ENCODE results near the gene CCDC57.
"Not testable (repeated sequence)": the region's sequence is repeated elsewhere in the genome, so short reads cannot be mapped to it uniquely, and the experiment has no call there.

The CCDC57 gene

DNA sequence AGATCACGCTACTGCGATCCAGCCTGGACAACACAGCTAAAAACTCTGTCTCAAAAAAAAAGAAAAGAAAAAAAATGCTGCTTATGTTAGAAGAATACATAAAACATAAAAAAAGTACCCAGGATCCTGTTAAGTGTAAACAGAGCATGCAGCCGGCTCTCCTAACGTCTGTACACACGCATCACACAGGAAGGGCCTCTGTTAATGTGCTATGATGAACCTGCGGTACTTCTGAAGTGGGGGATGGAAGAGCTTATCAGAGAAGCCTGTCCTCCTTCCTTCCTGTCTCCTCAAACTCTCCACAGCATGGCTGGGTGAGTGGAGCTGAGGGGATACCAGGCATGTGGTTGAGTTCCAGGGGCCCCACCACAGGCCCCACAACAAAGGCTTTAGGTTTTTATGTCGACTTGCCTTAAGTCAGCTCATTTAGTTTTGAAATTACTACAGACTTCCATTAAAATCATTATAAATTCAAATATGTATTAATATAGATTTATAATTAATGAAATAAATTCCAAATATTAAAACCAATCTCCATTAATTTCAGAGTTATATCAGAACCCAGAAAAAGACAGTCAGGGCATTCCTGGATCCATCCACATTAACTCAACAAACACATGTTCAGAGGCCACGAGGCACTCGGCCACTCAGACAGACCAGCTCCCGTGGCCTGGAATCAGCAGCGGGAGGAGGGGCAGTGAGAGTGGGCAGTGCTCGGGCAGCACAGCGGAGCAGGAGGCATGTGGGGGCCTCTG, 11.7 kb downstream of the CCDC57 start:
- DNase-seq: peak; percentile 84

DNA sequence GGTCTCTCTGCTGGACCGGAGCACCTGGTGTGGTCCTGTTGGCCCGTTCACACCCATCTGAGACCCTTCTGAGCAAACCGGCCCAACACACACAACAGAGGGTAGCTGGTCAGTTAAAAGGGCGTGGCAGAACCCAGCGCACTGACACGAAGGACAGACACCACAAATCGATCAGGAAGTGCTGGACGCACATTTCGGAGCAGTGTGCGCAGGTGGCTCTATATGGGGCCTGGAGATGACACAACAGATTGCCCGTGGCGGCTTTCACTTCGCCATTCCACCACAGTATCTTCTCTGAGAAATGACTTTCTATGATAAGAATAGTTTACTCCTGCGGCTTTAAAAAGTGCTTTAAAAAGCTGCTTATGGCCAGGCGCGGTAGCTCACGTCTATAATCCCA, 12.5 kb downstream of the CCDC57 start:
- DNase-seq: no peak

DNA sequence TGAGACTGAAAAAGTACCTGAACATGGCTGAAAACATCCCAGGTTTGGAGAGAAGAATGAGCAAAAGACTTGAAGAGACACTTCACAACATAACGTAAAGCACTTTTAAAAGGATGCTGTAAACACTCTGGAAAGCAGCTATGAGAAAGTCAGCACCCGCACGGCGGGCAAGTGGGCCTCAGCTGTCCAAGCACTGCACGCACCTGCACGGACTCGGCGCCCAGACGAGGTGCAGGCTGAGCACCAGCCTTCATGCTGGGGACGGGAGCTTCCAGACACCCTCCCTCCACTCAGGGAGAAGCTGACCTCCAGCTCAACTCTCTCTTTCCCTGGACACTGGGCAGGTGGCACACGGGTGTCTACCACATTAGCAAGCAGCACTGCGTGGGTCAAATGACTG, 13.1 kb downstream of the CCDC57 start:
- no peak for DNase-seq

DNA sequence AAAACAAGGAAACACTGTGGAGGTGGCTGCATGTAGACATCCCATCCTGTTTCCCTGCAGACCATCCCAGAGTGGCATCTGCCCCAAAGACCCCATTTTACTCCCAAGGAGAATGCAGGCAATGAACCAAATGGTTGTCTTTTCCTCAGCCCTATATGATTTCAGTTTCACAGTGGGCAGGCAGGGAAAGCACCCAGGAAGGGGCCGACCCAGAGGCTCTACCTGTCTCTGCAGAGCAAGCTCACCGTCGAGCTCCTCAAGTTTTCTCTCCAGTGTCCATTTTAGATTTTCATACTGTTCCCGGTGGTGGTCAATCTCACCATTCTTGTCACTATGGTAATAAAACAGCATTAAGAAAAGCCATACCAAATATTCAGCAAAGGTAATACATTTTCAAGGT, 14.6 kb downstream of the CCDC57 start:
- DNase-seq: no peak

DNA sequence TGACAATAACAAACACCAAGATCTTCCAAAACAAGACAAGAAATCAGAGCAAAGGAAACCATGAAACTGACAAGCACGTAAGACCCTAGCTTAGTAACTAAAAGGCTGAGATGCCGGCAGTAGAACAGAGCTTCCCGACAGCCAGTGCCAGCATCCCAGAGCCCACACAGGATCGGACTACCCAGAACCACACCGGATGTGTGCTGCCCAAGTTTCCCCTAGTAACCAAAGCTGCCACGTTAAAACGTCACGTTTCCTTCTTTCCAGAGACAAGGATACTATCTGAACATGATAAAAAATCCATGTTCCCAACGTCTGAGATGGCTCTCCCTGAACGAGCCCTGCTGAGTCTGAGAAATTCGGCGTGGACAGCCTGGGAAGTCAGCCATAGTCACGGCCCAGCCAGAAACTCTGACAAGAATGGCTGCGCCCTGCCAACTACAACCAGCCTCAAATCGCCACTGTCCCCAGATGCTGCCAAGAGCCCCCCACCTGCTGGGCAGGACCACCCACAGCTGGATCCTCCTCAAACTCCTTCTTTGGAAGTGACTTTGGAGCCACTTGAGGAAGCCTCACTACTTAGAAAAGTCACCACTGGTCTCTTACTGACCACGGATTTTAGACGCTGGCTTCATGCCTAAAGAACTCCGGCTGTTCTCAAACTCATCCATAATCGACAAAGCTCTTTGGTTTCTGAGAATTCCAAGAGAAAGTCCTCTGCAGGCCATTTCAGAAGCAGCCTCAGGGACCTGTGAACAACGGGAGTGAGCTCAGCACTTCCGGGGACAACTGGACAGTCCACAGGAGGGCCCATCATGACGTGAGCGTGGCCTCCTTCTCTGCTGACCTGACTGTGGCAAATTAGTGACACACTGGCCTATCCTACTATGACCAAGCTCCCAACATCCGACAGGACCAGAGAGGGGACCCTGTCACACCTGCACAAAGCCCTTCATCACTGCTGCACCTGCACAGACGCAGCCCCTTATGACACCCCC, 16.7 kb downstream of the CCDC57 start:
- DNase-seq: no peak

DNA sequence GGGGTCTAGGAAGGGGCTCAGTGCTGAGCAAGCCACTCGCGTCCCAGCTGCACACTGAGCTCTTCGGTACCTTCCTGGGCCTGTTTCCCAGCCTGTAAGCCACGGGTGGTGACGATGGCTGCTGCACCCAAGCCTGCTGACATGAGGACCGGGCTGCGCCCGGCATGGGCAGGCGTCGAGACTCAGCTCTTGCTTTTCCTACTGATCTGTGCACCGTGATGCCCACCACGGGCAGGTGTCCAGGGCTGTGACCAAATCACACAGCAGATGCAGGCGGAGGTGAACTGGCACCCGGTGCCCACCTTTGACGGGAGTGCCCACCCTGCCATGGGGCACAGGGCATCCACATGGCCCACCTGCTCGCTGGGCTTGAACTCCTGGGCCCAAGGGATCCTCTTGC, 17.9 kb downstream of the CCDC57 start:
- DNase-seq: no peak

DNA sequence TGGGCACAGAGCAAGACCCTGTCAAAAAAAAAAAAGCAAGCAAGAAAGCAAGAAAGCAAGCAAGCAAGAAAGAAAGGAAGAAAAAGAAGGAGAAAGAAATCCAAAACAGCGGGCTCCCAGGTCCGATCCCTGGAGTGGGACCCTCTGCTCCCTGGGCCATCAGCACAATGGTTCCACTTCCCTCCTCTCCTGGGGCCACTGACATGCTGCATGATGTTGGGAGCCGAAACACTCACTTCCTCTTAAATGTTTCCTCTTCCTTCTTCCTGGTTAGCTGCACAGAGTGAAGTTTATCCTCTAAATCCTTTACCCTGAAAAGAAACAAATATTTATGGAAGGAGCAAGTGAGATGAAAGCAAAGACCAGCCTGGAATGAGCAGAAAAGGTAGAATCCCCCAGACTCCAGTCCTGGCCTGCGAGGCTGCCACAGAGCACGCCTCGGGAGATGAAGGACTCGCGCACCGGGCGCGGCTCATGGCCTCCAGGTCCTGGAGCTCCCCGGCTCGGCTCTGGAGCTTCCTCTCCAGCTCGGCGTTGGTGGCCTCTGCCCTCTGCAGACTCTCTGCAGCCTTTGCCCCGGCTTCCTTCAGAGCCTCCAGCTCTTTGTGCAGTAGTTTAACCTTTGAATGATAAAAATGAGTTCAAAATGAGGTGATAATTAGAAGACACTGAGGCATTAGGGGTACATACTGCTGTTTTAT, 19.0 kb downstream of the CCDC57 start:
- no peak for DNase-seq

DNA sequence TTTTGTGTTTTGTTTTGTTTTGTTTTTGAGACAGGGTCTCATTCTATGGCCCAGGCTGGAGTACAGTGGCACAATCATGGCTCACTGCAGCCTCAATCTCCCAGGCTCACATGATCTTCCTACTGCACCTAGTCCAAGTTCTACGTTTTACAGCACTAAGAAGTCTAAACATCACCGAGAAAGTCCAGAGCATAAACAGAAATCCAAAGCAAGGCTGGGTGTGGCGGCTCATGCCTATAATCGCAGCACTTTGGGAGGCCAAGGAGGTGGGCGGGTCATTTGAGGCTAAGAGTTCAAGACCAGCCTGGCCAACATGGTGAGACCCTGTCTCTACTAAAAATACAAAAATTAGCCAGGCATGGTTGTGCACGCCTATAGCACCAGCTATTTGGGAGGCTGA, 19.6 kb downstream of the CCDC57 start:
- not testable (repeated sequence) for DNase-seq

DNA sequence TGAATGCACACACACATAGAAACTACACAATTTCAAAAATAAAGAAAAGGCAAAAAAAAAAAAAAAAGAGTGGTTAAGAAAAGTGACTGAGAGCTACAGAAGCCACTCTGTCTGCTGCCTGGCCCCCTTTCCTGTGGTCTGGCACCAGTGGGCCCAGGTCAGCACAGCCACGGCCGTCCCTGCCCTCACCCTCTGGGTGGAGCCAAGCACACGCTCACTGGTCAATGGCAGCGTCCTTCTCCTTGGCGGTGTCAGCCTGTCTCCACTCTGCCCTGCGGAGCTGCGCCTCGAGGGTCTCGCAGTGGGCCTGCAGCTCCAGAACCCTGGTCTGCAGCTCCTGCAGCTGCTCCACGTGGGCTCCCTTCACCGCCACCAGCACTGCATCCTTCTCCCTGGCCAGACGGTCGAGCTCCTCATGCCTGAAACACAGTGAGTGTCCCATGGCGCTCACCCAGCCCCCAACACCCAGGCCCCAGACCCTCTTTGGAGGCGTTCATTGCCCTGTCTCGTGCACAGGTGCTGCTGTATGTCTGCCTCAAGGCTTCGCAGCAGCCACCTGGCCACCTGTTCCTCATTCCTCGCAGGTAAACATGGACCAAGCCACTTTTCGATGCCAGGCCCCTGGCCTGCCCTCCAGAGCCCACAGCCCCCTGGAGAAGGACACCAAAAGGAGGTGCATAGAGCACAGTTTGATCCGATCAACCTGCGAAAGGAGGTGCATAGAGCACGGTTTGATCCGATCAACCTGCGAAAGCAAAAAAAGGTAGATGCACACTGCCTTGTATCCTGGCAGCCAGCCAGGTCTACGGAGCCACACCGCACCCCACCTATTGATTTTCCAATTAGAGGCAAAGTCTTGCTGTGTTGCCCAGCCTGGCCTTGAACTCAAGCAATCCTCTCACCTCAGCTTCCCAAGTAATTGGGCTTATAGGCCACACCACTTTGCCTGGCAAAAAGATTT, 24.4 kb downstream of the CCDC57 start:
- DNase-seq: no peak

DNA sequence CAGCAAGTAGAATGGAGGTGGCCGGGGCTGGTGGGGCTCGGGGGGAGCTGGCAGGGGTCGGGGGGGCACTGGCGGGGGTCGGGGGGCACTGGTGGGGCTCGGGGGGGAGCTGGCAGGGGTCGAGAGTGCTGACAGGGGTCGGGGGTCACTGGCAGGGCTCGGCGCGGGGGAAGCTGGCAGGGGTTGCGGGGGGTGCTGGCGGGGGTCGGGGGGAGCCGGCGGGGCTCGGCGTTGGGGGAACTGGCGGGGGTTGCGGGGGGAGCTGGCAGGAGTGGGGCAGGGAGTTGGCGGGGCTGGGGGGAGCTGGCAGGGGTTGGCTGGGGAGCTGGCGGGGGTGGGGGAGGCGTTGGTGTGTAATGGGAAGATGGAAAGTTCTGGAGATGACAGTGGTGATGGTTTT, 25.1 kb downstream of the CCDC57 start:
- DNase-seq: no peak

DNA sequence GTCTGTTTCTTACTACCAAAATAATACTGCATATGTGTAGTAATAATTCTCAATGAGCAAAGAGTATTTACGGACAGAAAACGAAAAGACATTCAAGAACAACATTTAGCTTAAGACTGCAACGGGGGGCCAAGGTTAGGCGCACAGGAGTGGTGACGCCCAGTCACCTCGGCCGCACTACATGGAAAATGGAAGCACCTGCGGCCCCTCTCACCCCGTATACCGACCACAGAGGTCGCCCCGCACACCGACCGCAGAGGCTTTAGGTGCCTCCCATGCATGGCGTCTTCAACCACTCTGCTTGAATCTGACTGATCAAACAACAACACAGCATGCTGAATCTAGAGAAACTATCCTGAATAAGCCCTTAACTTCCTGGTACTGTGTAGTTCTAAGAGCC, 26.4 kb downstream of the CCDC57 start:
- DNase-seq: no peak

DNA sequence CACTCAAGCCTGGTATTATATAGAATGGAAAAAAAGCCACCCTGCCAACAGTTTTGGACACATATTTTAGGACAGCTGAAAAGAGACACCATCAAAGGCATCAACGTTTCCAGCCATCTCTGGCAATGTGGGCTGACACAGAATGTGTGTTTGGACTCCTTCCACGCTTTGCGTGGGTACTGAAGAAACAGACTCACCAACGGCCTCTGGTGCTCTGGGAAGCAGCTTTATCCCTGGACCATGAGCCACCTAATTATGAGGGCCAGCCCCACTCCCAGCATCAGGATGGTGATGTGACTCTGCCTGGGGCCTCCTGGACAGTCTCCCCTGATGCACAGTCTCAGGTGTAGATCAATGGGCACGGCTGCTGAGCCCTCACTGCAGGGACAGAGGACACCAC, 27.9 kb downstream of the CCDC57 start:
- DNase-seq: no peak

DNA sequence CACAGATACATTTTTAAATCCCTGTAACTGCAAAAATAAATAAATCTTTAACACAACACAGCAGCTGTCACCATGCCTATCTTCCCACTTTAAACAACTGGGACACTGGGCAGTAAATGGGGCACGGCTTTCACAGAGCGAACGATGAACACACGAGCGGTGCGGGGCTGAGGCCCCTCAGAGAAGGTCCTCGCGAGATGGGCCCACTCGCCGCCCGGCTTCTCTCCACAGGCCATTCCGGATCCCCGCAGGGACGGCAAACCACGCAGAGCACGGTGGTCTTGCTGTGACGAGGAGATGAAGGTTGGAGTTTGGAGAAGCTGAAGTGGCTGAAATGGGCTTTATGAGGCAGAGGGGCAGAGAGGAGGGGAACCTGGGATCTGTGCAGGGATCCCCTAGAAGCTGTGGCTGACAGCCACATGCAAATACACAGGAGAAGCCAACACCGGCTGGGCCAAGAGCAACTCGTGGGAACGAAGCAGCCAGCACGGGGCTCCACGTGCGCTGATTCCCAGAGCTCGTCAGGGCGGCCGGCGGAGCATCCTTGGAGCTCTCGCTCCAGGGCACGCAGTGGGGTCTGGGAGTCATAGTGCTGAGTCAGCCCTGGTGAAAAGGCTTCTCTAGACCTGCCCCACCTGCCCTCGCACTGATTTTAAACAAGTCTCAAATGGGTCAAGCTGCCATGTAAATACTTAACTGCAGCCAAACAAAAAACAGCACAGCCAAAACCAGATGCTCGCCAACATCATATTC, 31.7 kb downstream of the CCDC57 start:
- DNase-seq: no peak

DNA sequence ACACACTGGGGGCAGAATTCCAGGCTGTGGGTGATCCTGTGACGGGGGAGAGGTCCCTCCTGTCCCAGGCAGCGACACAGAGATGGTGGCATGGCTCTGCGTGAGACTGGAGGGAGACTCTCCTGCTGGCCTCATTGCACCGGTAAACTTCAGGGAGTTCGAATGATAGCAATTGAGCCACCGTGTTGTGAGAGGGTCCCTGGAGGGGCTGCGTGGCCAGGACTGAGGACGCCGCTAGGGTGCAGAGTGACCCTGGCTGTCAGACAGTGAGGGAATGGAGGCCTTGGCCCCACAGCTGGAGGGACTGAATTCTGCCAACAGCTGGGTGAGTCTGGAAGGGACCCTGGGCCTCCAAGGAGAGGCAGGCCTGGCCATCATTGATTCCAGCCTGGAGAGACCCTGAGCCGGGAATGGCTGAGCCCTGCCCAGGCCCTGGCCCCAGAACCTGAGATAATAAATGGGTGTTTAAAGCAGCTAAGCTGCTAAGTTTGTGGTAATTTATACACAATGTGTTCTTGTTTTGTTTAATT, 32.6 kb downstream of the CCDC57 start:
- no peak for DNase-seq

DNA sequence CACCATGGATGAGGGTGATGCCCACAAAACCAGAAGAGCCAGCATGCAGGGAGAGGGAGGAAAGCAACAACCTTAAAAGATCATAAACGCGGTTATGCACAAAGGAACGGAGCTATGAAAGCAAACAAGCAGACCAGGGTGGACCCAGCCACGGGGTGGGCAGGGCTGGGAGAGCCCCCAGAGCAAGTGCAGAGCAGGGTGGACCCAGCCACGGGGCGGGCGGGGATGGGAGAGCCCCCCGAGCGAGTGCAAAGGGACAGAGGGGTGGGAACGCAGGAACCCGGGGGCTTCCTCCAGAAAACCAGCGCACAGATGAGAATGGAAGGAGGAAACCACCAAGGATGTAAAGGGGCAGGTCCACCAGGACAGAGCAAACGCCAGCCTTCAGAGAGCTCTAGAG, 33.2 kb downstream of the CCDC57 start:
- DNase-seq: no peak

DNA sequence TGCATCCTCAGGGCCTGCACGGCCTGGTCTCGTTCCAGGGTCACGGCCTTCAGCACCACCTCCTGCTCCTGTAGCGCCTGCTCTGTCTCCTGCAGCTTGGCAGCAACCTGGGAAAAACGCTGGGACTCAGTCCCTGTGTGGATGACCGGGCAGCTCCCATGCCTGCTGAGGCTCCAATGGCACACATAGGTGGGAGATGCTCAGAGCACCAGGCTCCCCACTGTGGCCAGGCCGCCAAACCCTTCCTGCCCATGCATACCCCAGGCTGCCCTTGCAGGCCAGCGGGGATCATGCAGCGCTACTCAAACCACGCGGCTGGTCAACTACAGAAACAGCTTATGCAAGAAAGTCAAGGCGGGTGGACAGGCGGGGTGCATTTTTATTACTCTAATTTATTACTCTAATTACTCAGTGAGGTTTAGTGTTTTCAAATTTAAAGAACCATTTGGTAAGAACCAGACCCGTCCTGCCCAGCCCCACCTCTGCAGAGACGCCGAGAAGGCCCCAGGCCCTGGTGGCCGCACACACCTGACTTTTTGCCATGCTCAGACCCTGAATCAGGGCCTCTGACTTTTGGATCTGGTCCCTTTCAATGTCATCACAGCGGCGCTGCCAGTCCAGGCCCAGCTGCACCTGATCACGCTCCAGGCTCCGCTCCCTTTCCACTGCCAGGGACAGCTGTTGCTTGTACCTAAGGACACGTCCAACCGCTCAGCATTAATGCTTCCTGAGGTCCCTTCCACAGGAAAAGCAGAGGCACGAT, 34.0 kb downstream of the CCDC57 start:
- DNase-seq: no peak

DNA sequence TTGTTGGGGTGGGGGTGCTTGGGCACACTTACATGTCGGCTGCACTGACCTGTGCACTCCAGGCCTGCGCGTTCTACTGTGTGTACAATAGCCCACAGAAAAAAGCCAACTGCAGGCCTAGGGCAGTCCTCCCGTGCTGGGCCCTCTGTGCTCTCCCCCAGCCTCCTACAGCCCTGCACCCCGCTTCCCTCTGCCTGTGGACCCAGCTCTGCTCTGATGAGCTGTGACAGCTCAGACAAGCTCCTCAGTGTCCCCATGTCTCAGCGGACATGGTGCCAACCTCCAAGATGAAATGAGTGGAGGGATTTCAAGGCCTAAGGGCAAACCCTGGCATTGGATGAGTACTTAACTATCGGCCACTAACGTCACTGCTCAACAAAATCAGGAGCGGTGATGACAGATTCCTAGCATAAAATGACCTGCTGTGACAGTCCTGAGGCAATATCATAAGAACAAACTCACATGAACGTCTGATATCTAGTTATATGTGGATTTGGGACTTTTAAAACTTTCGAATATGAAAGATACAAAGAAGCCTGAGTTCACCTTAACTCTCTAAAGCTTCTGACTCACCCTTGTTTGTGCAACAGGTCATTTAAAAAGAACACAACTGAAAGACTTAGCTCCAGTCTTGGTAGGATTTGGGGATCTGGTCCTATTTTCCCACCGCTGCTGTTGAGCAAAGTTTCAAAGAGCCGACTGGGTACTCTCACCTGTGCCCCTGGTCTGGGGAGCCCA, 34.7 kb downstream of the CCDC57 start:
- no peak for DNase-seq

DNA sequence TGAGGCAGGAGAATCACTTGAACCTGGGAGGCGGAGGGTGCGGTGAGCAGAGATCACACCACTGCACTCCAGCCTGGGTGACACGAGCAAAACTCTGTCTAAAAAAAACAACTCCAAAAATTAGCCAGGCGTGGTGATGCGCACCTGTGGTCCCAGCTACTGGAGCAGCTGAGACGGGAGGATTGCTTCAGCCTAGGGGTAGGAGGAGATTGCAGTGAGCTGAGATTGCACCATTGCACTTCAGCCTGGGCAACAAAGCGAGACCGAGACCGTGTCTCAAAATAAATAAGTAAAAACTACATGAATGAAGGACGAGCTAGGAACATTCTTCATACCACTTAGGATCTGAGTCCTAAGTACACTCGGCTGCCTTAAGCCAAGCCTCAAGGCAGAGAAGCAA, 35.4 kb downstream of the CCDC57 start:
- DNase-seq: no peak

DNA sequence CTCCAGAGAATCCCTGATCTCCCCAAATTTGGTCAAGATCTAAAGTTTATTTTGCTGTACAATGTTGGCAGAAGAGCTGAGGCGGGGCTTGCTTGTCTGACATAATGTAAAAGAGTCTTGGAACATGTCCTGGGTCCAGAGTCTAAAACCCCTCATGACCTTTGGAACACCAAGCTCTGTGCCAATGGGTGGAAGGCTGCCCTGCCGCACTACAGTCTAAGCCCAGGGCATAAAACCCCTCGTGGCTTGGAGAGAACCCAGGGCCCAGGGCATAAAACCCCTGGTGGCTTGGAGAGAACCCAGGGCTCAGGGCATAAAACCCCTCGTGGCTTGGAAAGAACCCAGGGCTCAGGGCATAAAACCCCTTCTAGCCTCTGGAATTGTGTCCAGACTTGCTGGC, 36.7 kb downstream of the CCDC57 start:
- no peak for DNase-seq

DNA sequence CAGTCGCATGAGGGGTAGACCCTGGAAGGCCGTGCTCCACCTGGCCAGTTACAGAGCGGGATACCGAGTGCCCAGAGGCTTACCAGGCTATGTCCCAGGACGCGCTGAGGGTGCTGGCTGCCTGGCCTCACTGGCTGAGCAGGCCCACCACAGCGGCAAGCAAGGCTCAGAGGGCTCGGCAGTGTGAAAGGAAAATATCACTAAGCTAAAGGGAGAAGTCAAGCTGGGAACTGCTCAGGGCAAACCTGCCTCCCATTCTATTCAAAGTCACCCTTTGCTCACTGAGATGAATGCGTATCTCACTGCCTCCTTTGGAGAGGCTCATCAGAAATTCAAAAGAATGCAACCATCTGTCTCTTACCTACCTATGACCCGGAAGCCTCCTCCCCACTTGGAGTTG, 37.4 kb downstream of the CCDC57 start:
- no peak for DNase-seq
